Skin epidermis (tissue), 12 donors: Measurements from ENCODE around the gene OOSP2.

Source experiments
- H3K27ac ChIP-seq, 21 experiments: fragments of 200-600 bp; sonication (generic) in 11 of 21; one replicate each; pipeline ENCODE4 v1.5.0; 2020; ENCODE audit warnings: mild to moderate bottlenecking in 3 of 21, inconsistent platforms in 2 of 21, moderate library complexity in 2 of 21
- H3K4me3 ChIP-seq, 7 experiments: fragments of 200-600 bp; sonication (generic) in 2 of 7; one replicate each; pipeline ENCODE4 v1.5.0; 2020; ENCODE audit warnings: inconsistent platforms in 2 of 7, mild to moderate bottlenecking in 2 of 7, moderate library complexity in 1 of 7

The OOSP2 gene

GRCh38 chr11:60077216-60077817 lies 37.1 kb downstream of the OOSP2 start:
- Histone ChIP-seq H3K4me3 (no peak overlapping the region), H3K27ac (no peak overlapping the region)

DNA sequence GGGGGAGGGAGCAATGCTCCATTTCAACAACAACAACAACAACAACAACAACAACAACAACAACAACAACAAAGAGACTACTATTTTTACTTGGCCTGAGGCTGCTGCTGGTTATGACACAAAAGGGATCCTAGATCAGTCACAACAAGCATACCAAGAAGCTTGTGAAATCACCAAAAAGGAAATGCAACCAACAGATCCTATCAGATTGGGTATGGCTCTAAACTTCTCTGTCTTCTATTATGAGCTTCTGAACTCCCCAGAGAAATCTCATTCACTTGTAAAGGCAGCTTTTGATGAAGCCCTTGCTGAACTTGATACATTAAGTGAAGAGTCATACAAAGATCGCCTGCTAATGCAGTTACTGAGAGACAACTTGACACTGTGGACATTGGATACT lies 37.8 kb downstream of the OOSP2 start:
- H3K4me3 ChIP-seq = no peak overlapping the region
- no peak overlapping the region for H3K27ac ChIP-seq

GRCh38 chr11:60078745-60079144 lies 38.5 kb downstream of the OOSP2 start:
- Histone ChIP-seq H3K27ac (no peak overlapping the region), H3K4me3 (no peak overlapping the region)

- H3K4me3 ChIP-seq = no peak overlapping the region
- H3K27ac ChIP-seq = no peak overlapping the region
Measured at GRCh38 chr11:60080535-60080934, 40.3 kb downstream of the OOSP2 start.

- no peak overlapping the region for H3K4me3 ChIP-seq
- no peak overlapping the region for H3K27ac ChIP-seq
Measured at GRCh38 chr11:60084631-60085273, 44.5 kb downstream of the OOSP2 start.

- H3K27ac ChIP-seq = no peak overlapping the region
- H3K4me3 ChIP-seq = no peak overlapping the region
Measured at GRCh38 chr11:60085909-60086308, 45.7 kb downstream of the OOSP2 start.

GRCh38 chr11:60087239-60087638 lies 47.0 kb downstream of the OOSP2 start:
- Histone ChIP-seq H3K27ac (no peak overlapping the region), H3K4me3 (no peak overlapping the region)

DNA sequence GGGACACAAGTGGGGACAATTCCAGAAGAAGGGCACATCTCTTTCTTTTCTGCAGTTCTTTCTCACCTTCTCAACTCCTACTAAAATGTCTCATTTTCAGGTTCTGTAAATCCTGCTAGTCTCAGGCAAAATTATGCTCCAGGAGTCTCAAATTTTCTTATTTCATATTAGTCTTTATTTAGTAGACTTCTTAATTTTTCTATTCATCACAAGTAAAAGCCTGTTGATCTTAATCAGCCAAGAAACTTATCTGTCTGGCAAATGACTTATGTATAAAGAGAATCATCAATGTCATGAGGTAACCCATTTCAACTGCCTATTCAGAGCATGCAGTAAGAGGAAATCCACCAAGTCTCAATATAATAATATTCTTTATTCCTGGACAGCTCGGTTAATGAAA lies 48.2 kb downstream of the OOSP2 start, which contains the start of gene MS4A2:
MS4A2 (plus strand) TSS at position 301 of the 400 bp plus-strand sequence. CDS start 102 bp downstream, outside the sequence.
- Histone ChIP-seq H3K4me3 (no peak within 1 kb of the TSS), H3K27ac (peak within 1 kb of the TSS in 1 of 21 experiments; percentile 10)

GRCh38 chr11:60095477-60096120 lies 55.4 kb downstream of the OOSP2 start:
- Histone ChIP-seq H3K27ac (no peak overlapping the region), H3K4me3 (no peak overlapping the region)

- Histone ChIP-seq H3K4me3 (no peak overlapping the region), H3K27ac (no peak overlapping the region)
Measured at GRCh38 chr11:60097189-60097588, 57.0 kb downstream of the OOSP2 start.
